Ureter (tissue), 1 donor: ENCODE measurements around the gene GTF2H4. TPM values are rescaled to one million over a fixed set of nuclear protein-coding genes. Genes with fewer than 3 reads are reported as not detected.
"Not testable (repeated sequence)": the region's sequence is repeated elsewhere in the genome, so short reads cannot be mapped to it uniquely, and the experiment has no call there.

Experiments used
- DNase-seq: peaks from one replicate; pipeline ENCODE4 v3.0.0-alpha.2; 2020; ENCODE audit warnings: low spot score
- total RNA-seq: library from RNA; stranded (reverse); gene quantifications from one replicate; pipeline ENCODE4 v1.2.4, GENCODE V29; 2023
- donor health status: DM: yes; HTN: yes; CAD: no.

The GTF2H4 gene
- total RNA-seq, result 30.4 TPM

DNA sequence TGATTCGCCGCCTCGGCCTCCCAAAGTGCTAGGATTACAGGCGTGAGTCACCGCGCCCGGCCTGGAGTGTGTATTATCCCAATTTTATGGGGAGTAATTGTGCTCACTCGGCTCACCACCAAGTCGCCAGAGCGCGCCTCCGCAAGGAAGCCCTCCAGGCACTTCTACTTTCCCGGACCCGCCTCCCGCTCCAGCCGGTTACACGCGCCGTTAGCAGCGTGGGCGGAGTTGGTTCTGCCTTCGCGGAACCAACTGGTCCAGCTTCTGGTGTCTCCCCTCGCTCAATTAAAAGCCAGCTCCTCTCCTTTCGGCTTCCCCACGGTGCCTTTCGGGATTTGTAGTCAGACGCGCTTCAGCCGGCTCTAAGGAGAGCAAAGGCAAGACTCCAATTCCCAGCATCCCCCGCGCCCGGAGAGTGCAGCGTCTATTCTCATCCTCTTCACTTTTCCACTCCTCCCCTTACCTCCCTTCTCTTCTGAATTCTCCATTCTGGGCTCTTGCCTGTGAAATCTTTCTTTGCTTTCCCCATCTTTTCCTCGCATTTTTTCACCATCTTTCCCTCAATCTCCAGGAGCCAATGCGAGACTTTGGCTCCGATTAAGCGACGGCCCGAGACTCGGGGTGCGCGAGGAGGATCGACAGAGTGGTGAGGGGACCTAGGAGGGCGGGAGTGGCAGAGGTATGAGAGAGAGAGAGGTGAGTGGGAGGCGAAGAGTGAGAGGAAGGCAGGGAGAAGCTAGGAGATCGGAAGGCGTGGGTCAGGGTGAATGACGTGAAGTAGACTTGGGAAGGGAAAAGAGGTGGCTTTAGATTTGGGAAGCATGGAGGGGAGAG is at the start of gene GTF2H4:
Gene GTF2H4 (plus strand): TSS at position 450 of the 834 bp plus-strand sequence.
- peak; percentile 97 for DNase-seq

DNA sequence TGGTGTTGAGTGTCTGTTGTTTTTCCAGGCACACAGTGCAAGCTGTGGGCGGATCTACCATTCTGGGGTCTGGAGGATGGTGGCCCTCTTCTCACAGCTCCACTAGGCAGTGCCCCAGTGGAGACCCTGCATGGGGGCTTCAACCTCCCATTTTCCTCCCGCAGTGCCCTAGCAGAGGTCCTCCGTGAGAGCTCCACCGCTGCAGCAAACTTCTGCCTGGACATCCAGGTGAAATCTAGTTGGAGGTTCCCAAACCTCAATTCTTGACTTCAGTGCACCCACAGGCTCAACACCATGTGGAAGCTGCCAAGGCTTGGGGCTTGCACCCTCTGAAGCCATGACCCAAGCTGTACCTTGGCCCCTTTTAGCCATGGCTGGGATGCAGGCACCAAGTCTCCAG is 48.3 kb upstream of the GTF2H4 start:
- DNase-seq, result not testable (repeated sequence)

GRCh38 chr6:30861257-30862048 is 46.6 kb upstream of the GTF2H4 start:
- DNase-seq, result no peak

DNA sequence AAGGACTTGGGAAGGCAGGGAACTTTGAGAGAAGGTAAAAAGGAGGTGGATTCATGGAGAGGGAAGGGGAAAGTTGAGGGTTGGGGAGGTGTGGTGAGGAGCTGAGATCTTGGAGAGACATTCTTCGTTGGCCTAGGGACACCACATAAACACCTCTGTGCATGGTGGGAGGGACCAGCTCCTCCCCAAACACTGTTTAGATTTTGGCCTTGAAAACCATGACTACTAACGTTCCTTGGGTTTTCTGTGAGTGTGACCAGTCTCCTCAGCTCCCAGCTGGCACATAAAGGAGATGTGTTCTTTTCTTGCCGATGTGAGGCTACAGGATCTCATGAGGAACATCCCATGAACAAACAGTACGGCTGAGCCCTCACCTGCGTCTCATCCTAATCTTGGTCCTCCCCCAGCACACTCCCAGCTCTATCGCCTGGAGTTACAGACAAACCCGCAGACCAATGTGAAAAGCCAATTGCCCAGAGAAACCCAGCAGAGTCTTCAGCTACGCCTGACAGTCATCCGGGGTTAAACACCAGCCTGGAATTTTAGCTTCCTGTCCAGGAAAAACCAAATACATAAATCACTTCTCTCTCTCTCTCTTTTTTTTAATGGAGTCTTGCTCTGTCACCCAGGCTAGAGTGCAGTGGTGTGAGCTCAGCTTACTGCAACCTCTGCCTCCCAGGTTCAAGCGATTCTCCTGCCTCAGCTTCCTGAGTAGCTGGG is 45.7 kb upstream of the GTF2H4 start:
- no peak for DNase-seq

DNA sequence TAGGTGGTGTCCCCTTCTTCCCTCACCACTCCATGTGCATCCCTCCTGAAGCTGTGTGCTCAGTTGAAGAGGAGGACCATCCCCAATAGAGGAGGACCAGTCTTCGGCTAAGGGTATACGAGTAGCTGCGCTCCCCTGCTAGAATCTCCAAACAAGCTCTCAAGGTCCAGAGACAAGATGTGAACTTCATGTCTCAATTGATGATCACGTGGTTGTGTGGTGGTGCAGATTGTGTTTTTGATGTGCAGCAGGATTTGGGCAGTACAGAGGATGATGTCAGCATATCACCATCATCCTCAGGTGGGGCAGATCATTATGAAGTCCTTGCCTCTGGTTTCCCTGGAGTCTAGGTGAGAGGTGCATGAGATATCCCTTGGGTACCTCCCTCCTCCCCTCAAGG is 43.7 kb upstream of the GTF2H4 start:
- DNase-seq, result no peak

DNA sequence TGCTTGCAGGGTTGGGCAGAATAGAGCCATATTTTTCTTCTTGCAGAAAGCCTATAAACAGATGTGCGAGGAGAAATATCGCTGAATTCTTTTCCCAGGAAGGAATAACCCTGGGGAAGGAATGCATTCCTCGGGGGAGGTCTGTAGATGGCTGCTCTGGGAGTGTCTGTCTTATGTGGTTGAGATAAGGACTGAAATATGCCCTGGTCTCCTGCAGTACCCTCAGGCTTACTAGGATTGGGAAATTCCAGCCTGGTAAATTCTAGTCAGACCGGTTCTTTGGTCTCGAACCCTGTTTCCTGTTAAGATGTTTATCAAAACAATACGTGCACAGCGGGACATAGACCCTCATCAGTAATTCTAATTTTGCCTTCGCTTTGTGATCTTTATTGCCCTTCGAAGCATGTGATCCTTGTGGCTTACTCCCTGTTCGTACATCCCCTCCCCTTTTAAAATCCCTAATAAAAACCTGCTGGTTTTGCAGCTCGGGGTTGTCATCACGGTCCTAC is 38.7 kb upstream of the GTF2H4 start:
- not testable (repeated sequence) for DNase-seq

GRCh38 chr6:30870546-30870945 is 37.5 kb upstream of the GTF2H4 start:
- DNase-seq, result no peak

- DNase-seq, result no peak
Measured at GRCh38 chr6:30871592-30872183, 36.3 kb upstream of the GTF2H4 start.

DNA sequence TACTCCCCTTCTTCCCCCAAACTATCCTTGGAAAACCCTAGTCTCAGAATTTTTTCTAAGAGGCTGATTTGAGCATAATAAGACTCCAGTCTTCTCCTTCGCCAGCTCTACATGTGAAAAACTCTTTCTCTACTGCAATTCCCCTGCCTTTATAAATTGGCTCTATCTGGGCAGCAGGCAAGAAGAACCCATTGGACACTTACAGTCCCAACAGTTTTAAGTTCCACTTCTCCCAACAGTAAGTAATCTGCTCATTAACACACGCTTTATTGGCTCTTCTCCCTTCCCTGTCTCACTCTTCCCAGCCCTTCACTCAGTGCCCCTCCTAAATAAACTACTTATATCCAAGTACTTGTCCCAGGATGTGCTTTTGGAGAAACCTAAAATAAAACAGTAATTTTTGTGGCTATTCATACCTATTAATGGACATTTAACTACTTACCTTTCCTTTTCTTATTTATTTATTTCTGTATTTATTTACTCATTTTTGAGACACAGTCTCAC is 34.8 kb upstream of the GTF2H4 start:
- DNase-seq, result no peak

DNA sequence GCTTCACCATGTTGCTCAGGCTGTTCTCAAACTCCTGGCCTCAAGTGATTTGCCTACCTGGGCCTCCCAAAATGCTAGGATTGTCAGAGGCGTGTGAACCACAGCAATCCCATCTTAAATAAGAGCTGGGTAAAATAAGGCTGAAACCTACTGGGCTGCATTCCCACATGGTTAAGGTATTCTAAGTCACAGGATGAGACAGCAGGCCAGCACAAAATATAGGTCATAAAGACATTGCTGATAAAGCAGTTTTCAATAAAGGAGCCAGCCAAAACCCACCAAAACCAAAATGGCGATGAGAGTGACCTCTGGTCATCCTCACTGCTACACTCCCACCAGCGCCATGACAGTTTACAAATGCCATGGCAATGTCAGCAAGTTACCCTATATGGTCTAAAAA is 34.2 kb upstream of the GTF2H4 start:
- DNase-seq, result not testable (repeated sequence)

DNA sequence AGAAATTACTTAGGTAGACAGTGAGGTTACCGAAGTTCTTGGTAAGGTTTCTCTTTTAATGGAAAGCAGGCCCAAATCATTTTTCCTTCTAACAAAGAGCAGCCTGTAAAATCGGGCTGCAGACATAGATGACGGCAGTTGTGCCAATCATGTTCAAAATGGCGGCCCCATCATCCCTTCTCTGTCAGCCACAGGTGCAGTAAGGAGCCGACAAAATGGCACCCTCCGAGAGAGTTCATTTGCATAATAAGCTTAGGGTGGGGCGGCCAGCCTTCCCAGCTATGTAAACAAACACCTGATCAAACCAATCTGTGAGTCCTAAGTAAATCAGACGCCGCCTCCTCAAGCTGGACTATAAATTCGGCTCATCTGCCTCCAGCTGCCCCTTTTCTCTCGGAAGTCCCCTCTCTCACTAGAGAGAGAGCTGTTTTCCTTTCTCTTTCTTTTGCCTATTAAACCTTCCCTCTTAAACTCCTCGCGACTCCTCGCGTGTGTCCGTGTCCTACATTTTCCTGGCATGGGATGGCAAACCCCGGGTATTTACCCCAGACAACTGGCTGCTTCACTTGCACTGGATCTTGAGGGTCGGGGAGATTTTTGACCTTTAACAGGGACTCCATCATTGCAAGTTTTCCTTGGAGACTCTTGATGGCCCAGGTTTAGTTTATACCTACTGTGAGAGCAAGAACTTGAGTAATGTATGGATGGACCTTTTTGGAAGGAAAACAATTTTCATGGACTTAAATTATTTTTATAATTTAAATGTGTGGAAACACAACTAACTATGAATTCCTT is 32.6 kb upstream of the GTF2H4 start:
- no peak for DNase-seq

- peak; percentile 75 for DNase-seq
Measured at GRCh38 chr6:30876039-30876730, 31.8 kb upstream of the GTF2H4 start.

- DNase-seq, result peak; percentile 92
Measured at GRCh38 chr6:30877419-30878262, 30.4 kb upstream of the GTF2H4 start.

GRCh38 chr6:30879684-30880427 is 28.2 kb upstream of the GTF2H4 start:
- DNase-seq, result no peak

GRCh38 chr6:30880698-30881252 is 27.2 kb upstream of the GTF2H4 start:
- DNase-seq, result no peak

GRCh38 chr6:30881392-30882203 is 26.4 kb upstream of the GTF2H4 start:
- DNase-seq, result no peak

GRCh38 chr6:30882204-30882758 is 25.7 kb upstream of the GTF2H4 start:
- DNase-seq, result no peak
